IPS-15b (cell line): ENCODE results near the gene LIPM.

Experiments used
- H3K27me3 ChIP-seq: one replicate; pipeline ENCODE4 v1.6.1; 2013; ENCODE audit warnings: low read length; ENCODE audit not compliant: control insufficient read depth, insufficient read depth
- H3K36me3 ChIP-seq: one replicate; pipeline ENCODE4 v1.6.1; 2013; ENCODE audit warnings: low read length; ENCODE audit not compliant: control insufficient read depth, insufficient read depth
- H3K4me1 ChIP-seq: one replicate; pipeline ENCODE4 v1.6.1; 2013; ENCODE audit warnings: mild to moderate bottlenecking, low read length; ENCODE audit not compliant: control insufficient read depth, insufficient read depth
- H3K4me3 ChIP-seq: one replicate; pipeline ENCODE4 v1.5.1; 2013; ENCODE audit warnings: low read depth, low read length
- H3K9ac ChIP-seq: one replicate; pipeline ENCODE4 v1.6.1; 2013; ENCODE audit warnings: low read depth, mild to moderate bottlenecking, low read length
- H3K9me3 ChIP-seq: one replicate; pipeline ENCODE4 v1.6.1; 2013; ENCODE audit warnings: mild to moderate bottlenecking, low read length; ENCODE audit not compliant: control insufficient read depth, insufficient read depth

LIPM gene

DNA sequence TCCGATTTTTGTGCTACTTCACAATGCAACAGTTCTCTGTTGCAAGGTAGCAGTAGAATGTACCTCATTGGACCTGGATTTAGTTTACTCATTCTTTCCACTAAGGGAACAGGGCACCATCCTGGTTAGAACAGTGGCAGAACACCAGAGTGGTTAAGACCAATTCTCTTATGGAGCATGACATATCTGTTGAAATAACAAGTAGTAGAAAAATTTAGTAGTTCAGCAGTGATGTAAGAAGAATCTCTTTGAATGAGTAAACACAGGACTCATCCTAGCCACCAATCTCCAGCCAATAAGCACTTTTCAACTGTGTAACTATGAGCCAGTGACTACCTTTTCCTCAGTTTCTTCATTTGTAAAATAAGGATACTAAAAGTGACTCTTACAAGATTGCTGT is 46.7 kb downstream of the LIPM start:
- H3K4me1 ChIP-seq = peaks cover 5% of the 10 kb centered on the region
- H3K9ac ChIP-seq = no peak overlapping the region
- H3K27me3 ChIP-seq = no peaks in the 10 kb centered on the region
- no peak overlapping the region for H3K4me3 ChIP-seq
- no peaks in the 10 kb centered on the region for H3K9me3 ChIP-seq
- no peaks in the 10 kb centered on the region for H3K36me3 ChIP-seq

DNA sequence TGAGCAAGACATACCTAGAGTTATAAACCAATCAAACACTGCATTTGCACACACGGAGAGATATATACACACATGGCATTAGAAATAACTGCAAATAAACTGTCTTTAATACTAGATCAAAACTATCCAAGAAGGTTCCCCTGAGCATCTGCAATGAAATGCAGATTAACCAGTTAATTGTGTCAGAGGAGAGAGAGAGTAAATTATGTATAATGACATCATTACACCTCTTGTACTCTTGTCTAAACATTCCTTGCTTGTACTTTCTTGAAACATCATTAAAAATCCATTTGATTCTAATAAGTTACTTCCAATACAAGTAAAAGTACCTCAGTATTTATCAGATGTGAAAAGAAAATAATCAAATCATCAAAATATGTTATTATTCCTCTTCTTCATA is 48.2 kb downstream of the LIPM start:
- Histone ChIP-seq H3K36me3 (no peaks in the 10 kb centered on the region), H3K9me3 (no peaks in the 10 kb centered on the region), H3K4me3 (no peak overlapping the region), H3K27me3 (no peaks in the 10 kb centered on the region), H3K4me1 (peaks cover 5% of the 10 kb centered on the region), H3K9ac (no peak overlapping the region)

DNA sequence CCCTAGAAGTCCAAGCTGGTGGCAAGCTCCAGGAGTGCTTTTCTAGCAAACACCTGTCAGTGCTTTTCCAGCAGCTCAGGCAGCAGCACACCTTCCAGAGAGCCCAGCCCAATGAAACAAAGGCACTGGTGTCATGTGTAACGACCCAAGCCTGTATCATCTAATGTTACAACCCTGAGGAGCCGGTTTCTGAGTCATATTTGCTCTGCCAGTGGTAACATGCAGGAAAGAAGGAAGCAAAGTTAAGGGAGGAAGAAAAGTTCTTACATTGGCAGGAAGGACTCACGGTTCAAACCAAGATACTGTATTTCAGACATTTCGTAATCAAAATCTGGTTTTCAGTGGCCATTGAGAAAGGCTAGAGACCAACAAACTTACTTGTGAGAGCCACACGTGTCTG is 49.2 kb downstream of the LIPM start, which contains the start of gene ANKRD22:
ANKRD22 (minus strand) TSS at position 139 of the 400 bp plus-strand sequence. CDS start 237 bp downstream, outside the sequence.
- Histone ChIP-seq H3K9me3 (no peaks in the 10 kb centered on the region), H3K4me3 (no peak within 1 kb of the TSS), H3K9ac (no peak within 1 kb of the TSS), H3K4me1 (peaks cover 5% of the 10 kb centered on the region), H3K27me3 (no peaks in the 10 kb centered on the region), H3K36me3 (no peaks in the 10 kb centered on the region)

DNA sequence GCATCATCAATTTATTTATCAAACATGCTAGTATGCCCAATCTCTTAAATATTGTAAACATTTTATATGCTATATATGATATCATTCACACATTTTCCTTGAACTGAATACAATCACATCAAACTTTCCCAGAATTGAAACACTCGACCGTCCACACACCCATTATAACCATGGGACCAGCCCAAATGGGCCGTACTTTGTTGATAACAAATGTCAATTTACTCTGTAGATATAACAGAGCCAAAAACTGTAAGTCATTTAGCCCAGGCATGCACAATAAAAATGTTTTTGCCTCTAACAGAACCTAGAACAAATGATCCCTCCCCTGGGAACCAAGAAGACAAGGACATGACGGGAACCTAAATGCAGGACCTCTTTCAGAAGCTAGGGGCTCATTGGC is 49.8 kb downstream of the LIPM start:
- Histone ChIP-seq H3K4me1 (peaks cover 5% of the 10 kb centered on the region), H3K27me3 (no peaks in the 10 kb centered on the region)

DNA sequence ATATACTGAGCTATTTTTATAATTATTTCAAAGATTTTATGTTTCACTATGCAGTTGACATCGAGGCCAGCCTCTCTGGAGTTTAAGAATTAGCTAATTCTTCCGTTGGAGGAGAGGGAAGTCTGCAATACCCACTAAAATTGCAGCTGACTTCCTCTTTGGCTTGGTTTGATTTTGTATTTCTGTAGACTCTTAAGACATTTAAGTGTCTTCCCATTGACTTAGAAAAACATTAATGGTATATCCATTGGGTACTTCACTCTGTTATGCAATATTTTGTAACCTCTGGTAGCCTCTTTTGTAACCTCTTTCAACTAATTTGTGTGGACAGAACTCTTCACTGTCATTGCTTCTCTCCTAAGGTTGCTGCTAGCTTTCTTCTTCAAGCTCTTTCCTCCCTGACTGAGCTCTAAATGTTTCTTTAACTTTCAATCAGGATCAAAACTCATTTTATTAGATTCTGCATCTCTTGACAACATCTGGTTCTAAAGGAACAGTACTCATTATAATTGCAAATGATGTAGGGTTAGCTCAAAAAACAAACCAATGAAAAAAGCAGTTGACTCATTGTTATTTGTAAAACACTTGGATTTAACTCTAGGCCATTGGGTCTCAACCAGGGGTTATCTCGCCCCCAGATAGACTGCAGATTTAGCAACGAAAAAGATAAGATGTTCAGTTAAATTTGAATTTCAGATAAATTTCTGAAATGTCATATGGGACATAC is 50.8 kb downstream of the LIPM start:
- Histone ChIP-seq H3K4me1 (peaks cover 5% of the 10 kb centered on the region), H3K9ac (no peak overlapping the region), H3K27me3 (no peaks in the 10 kb centered on the region), H3K9me3 (no peaks in the 10 kb centered on the region), H3K36me3 (no peaks in the 10 kb centered on the region), H3K4me3 (no peak overlapping the region)

More for the DNA sequence above, 49.8 kb downstream of the LIPM start:
- H3K36me3 ChIP-seq = no peaks in the 10 kb centered on the region
- no peak overlapping the region for H3K4me3 ChIP-seq
- H3K9me3 ChIP-seq = no peaks in the 10 kb centered on the region
- H3K9ac ChIP-seq = no peak overlapping the region

DNA sequence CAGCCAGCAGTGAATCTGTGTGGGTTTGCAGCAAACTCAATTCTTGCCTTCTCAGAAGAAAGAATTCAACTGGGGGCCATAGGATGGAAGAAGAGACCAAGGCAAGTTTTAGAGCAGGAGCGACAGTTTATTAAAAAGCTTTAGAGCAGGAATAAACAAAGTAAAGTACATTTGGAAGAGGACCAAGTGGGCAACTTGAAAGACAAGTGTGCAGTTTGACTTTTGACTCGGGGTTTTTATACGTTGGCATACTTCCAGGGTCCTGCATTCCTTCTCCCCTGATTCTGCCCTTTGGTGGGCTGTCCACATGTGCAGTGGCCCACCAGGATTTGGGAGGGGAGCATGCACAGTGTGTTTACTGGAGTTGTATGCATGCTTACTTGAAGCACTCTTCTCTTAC is 52.2 kb downstream of the LIPM start:
- Histone ChIP-seq H3K9ac (no peak overlapping the region), H3K4me3 (no peak overlapping the region), H3K4me1 (peaks cover 5% of the 10 kb centered on the region), H3K36me3 (no peaks in the 10 kb centered on the region), H3K27me3 (no peaks in the 10 kb centered on the region), H3K9me3 (no peaks in the 10 kb centered on the region)

DNA sequence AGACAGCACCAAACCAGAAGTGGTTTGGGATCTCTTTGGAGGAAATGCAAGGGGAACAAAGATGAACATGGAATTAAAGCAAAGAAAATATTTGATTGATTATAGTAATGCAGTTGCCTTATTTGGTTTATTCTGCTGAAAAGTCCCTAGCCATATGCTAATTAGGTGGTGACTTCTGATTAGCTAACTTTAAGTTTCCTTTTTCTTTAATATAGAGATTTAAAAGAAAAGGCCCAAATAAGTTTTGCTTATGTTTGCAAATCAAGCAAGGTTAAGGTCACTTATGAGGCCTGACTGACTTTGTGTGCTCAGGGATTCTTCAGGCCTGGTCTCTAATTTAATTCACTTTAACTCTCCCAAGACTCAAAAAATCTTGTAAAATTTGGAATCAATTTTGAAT is 55.3 kb downstream of the LIPM start:
- Histone ChIP-seq H3K9ac (no peak overlapping the region), H3K9me3 (no peaks in the 10 kb centered on the region), H3K27me3 (no peaks in the 10 kb centered on the region), H3K4me3 (no peak overlapping the region), H3K4me1 (peaks cover 3% of the 10 kb centered on the region), H3K36me3 (no peaks in the 10 kb centered on the region)

DNA sequence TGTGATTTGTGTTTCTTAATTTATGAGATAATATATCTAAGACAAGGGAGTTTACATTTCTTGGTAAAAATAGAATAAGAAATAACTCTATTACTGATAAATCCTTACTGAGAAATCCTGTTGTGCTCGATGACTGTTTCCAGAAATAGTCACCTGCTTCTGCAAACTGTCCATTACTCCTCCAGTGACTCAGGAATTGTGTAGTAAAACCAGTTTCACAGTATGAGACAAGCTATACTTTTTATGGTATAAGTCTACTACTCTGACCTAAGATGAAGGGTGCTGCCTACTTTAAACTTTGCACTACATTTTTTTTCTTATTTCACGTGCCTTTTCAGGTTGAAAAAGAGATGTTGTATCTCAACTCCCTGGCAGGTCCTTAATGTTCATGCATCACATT is 56.0 kb downstream of the LIPM start:
- Histone ChIP-seq H3K9me3 (no peaks in the 10 kb centered on the region), H3K4me3 (no peak overlapping the region), H3K27me3 (no peaks in the 10 kb centered on the region), H3K4me1 (peaks cover 1% of the 10 kb centered on the region), H3K36me3 (no peaks in the 10 kb centered on the region), H3K9ac (no peak overlapping the region)

DNA sequence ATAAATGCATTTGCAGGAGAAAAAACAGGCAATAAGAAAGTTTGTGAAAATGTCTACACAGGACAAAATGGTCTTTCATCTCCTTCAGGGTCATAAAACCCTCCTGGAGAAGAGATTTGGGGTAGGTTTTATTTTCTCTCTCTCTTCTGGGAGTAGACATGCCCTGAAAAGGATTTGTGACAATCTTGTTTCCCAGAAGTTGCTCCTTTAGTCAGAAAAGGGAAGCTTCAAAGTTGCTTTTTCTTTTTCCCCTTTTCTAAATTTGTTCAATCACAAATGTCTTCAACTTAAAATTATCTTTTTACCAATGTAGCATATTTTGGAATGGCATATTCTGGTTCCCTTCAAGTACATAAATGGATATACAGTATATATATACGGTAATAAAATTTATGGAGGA is 58.5 kb downstream of the LIPM start:
- Histone ChIP-seq H3K9ac (no peak overlapping the region), H3K27me3 (no peaks in the 10 kb centered on the region), H3K36me3 (no peaks in the 10 kb centered on the region), H3K4me1 (no peaks in the 10 kb centered on the region), H3K4me3 (no peak overlapping the region), H3K9me3 (no peaks in the 10 kb centered on the region)

DNA sequence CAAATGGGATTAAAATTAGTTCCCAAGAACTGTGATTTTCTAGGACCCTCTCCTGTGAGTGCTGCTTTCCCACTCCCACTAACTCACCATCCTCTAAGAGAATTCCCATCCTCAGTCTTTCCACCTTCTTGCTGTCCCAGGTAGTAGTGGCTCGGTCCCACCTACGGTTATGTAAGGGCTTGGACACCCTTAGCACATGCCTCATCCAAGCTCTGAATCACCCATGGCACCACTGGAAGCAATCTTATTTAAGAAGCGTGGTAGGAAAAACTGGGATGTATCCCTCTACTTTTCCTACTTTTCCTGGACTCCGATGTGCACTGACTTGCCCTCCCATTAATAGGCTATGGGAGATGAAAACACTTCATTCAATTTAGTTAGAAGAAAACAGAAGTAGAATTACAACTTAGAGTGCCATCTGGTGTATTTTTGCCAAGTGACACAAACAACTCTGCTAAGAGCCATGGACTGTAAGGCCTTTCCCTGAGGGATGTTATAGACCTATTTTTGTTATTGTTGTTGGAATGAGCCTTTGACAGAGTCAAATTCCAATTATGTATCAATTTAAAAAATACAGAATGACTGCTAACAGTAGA is 62.8 kb downstream of the LIPM start:
- Histone ChIP-seq H3K4me3 (no peak overlapping the region), H3K9ac (no peak overlapping the region), H3K4me1 (no peaks in the 10 kb centered on the region), H3K36me3 (no peaks in the 10 kb centered on the region), H3K9me3 (no peaks in the 10 kb centered on the region), H3K27me3 (no peaks in the 10 kb centered on the region)

DNA sequence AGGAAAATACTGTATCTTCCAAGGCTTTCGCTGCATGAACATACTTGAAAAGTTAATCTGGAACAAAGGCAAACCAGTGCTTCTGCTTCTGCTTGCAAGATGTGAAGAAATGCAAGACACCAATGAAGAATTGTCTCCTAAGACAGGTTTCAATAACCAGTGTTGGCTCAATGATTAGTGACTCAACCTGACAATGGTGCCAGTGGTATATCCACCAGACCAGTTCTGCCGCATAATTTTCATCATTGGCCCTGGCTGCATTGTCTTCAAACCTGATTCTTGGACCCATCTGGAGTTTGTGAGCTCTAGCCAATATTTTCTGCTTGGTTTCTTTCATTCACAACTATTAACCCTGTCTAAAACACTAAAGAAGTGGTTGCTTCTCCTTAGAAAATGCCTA is 63.9 kb downstream of the LIPM start:
- Histone ChIP-seq H3K4me3 (no peak overlapping the region), H3K36me3 (no peaks in the 10 kb centered on the region)

DNA sequence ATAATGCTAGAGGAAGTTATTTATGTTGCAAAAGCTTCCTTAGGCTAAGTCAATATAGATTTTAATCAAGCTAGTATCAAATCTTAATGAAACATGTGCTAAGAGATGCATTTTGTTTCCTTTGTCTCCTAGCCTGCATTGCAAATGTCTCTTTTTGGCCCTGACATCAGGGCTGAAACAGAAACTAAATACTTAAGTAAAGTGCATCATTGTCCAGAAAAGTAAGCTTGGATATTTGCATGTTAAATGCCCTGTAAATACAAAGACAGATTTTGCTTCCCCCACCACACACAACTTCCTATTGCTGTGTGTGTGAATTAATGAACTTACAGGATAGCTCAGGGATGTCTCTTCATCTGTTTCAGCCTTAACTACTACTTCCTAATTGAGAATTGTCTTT is 67.6 kb downstream of the LIPM start:
- Histone ChIP-seq H3K36me3 (no peaks in the 10 kb centered on the region), H3K4me3 (no peak overlapping the region), H3K9ac (no peak overlapping the region), H3K4me1 (no peaks in the 10 kb centered on the region), H3K27me3 (no peaks in the 10 kb centered on the region), H3K9me3 (no peaks in the 10 kb centered on the region)

More for the DNA sequence above, 63.9 kb downstream of the LIPM start:
- H3K27me3 ChIP-seq = no peaks in the 10 kb centered on the region
- H3K9me3 ChIP-seq = no peaks in the 10 kb centered on the region
- no peaks in the 10 kb centered on the region for H3K4me1 ChIP-seq
- no peak overlapping the region for H3K9ac ChIP-seq
